IMR-90 (cell line): ENCODE data around the gene PLAGL1. TPM values are rescaled to one million over a fixed set of nuclear protein-coding genes. Genes with fewer than 3 reads are reported as not detected.

Source experiments
- ATAC-seq: fragments of 200-7000 bp; cut with Tn5 transposase; 2 replicates; pipeline ENCODE4 v1.9.1; 2020; ENCODE audit warnings: low read depth, mild to moderate bottlenecking, moderate library complexity
- BruUV-seq: library from RNA; stranded (reverse); fragments of 400-500 nt; replicated peaks from 2 replicates; lab custom pipeline; 2021; lab: Mats Ljungman, UMichigan
- CTCF ChIA-PET: fragments of 300-600 bp; formaldehyde crosslinking; extraction: SDS; loops from one replicate; lab custom pipeline; 2021; ENCODE audit warnings: antibody characterized with exemption; lab: Yijun Ruan, JAX
- POLR2A ChIA-PET: fragments of 300-600 bp; sonication (Branson Sonifier 250); formaldehyde crosslinking; loops from one replicate; lab custom pipeline; 2022; ENCODE audit warnings: antibody characterized with exemption; ENCODE audit not compliant: unreplicated experiment; lab: Charles Lee
- DNase-seq: peaks from one replicate; pipeline ENCODE4 v3.0.0; 2013
- H2AFZ ChIP-seq: replicated peaks from 2 replicates; pipeline ENCODE3; 2013; ENCODE audit warnings: low read length, mild to moderate bottlenecking; ENCODE audit not compliant: poor library complexity
- H2AK5ac ChIP-seq: 2 replicates; pipeline ENCODE4 v1.6.1; 2013; ENCODE audit warnings: low read depth, low read length, inconsistent platforms
- H2AK9ac ChIP-seq: replicated peaks from 2 replicates; pipeline ENCODE3; 2013; ENCODE audit warnings: mild to moderate bottlenecking, low read depth, low read length, moderate library complexity; ENCODE audit not compliant: poor library complexity
- H2BK120ac ChIP-seq: 2 replicates; pipeline ENCODE4 v1.6.1; 2013; ENCODE audit warnings: low read depth, low read length, inconsistent platforms
- H2BK15ac ChIP-seq: 3 replicates; pipeline ENCODE4 v1.6.1; 2013; ENCODE audit warnings: low read depth, low read length, inconsistent platforms
- H2BK20ac ChIP-seq: 2 replicates; pipeline ENCODE4 v1.6.1; 2013; ENCODE audit warnings: low read depth, mild to moderate bottlenecking, inconsistent platforms, low read length, moderate library complexity
- H2BK5ac ChIP-seq: 2 replicates; pipeline ENCODE4 v1.6.1; 2013; ENCODE audit warnings: mild to moderate bottlenecking, low read depth, low read length, inconsistent platforms; ENCODE audit not compliant: poor library complexity, severe bottlenecking
- H3K14ac ChIP-seq: replicated peaks from 2 replicates; pipeline ENCODE4 v1.6.1; 2013; ENCODE audit warnings: low read depth, low read length, inconsistent platforms
- H3K18ac ChIP-seq: 2 replicates; pipeline ENCODE4 v1.6.1; 2013; ENCODE audit warnings: low read depth, low read length, control low read depth
- H3K23ac ChIP-seq: 2 replicates; pipeline ENCODE4 v1.6.1; 2013; ENCODE audit warnings: low read depth, low read length, inconsistent platforms
- H3K27ac ChIP-seq: 2 replicates; pipeline ENCODE4 v1.5.1; 2013; ENCODE audit warnings: mild to moderate bottlenecking, control low read depth, low read length; ENCODE audit not compliant: insufficient read depth
- H3K27me3 ChIP-seq: 2 replicates; pipeline ENCODE4 v1.6.1; 2013; ENCODE audit warnings: low read length; ENCODE audit not compliant: control insufficient read depth, insufficient read depth
- H3K36me3 ChIP-seq: 2 replicates; pipeline ENCODE4 v1.6.1; 2013; ENCODE audit warnings: low read length, mixed read lengths; ENCODE audit not compliant: control insufficient read depth, insufficient read depth
- H3K4ac ChIP-seq: 2 replicates; pipeline ENCODE4 v1.6.1; 2013; ENCODE audit warnings: low read depth, low read length, inconsistent platforms
- H3K4me1 ChIP-seq: 2 replicates; pipeline ENCODE4 v1.6.1; 2013; ENCODE audit warnings: low read length, mixed read lengths; ENCODE audit not compliant: control insufficient read depth, insufficient read depth
- H3K4me2 ChIP-seq: 2 replicates; pipeline ENCODE4 v1.6.1; 2013; ENCODE audit warnings: low read depth, mild to moderate bottlenecking, control low read depth, low read length, moderate library complexity
- H3K4me3 ChIP-seq: 2 replicates; pipeline ENCODE4 v1.5.1; 2013; ENCODE audit warnings: low read depth, mild to moderate bottlenecking, control low read depth, low read length, moderate library complexity; ENCODE audit not compliant: insufficient read depth
- H3K56ac ChIP-seq: 2 replicates; pipeline ENCODE4 v1.6.1; 2013; ENCODE audit warnings: low read length, inconsistent platforms; ENCODE audit not compliant: insufficient read depth; ENCODE audit errors: extremely low read depth
- H3K79me1 ChIP-seq, 2 experiments: 2 replicates each; pipeline ENCODE4 v1.6.1; 2013; ENCODE audit warnings: low read length in 2 of 2, inconsistent platforms in 1 of 2, low read depth in 1 of 2
- H3K9ac ChIP-seq: 2 replicates; pipeline ENCODE4 v1.6.1; 2013; ENCODE audit warnings: low read depth, low read length, control low read depth
- H3K9me1 ChIP-seq: 2 replicates; pipeline ENCODE4 v1.6.1; 2013; ENCODE audit warnings: low read length, inconsistent platforms; ENCODE audit not compliant: insufficient read depth
- H3K9me3 ChIP-seq: 2 replicates; pipeline ENCODE4 v1.6.1; 2013; ENCODE audit warnings: low read length; ENCODE audit not compliant: control insufficient read depth, insufficient read depth
- H4K20me1 ChIP-seq: 2 replicates; pipeline ENCODE4 v1.6.1; 2013; ENCODE audit warnings: low read length, inconsistent platforms; ENCODE audit not compliant: insufficient read depth
- H4K5ac ChIP-seq: 2 replicates; pipeline ENCODE4 v1.6.1; 2013; ENCODE audit warnings: mild to moderate bottlenecking, low read depth, low read length, control low read depth
- H4K8ac ChIP-seq, 2 experiments: 2 replicates each; pipeline ENCODE4 v1.6.1; 2013; ENCODE audit warnings: low read depth in 2 of 2, low read length in 2 of 2, control low read depth in 1 of 2, inconsistent platforms in 1 of 2
- H4K91ac ChIP-seq: 2 replicates; pipeline ENCODE4 v1.6.1; 2013; ENCODE audit warnings: low read depth, low read length, inconsistent platforms; ENCODE audit not compliant: insufficient read depth
- BHLHE40 ChIP-seq: fragments of 150-350 bp; IDR thresholded peaks from 2 replicates; pipeline ENCODE4 v1.6.1; 2016; ENCODE audit warnings: mild to moderate bottlenecking, low read depth, low read length
- CEBPB ChIP-seq: IDR thresholded peaks from 2 replicates; pipeline ENCODE4 v1.6.1; 2012; ENCODE audit warnings: low read depth, low read length, improper control_type of control experiment
- CHD1 ChIP-seq: IDR thresholded peaks from 2 replicates; pipeline ENCODE4 v1.6.1; 2012; ENCODE audit warnings: low read depth, low read length, improper control_type of control experiment
- FOS ChIP-seq: fragments of 150-350 bp; IDR thresholded peaks from 2 replicates; pipeline ENCODE4 v1.6.1; 2016; ENCODE audit warnings: low read depth, low read length
- MAFK ChIP-seq: IDR thresholded peaks from 2 replicates; pipeline ENCODE4 v1.6.1; 2012; ENCODE audit warnings: low read depth, low read length, improper control_type of control experiment
- MAZ ChIP-seq: IDR thresholded peaks from 2 replicates; pipeline ENCODE4 v1.6.1; 2012; ENCODE audit warnings: low read depth, mild to moderate bottlenecking, low read length, improper control_type of control experiment, moderate library complexity, borderline replicate concordance
- MXI1 ChIP-seq: IDR thresholded peaks from 2 replicates; pipeline ENCODE4 v1.6.1; 2012; ENCODE audit warnings: low read depth, mild to moderate bottlenecking, low read length, moderate library complexity, borderline replicate concordance
- NFE2L2 ChIP-seq: fragments of 150-350 bp; IDR thresholded peaks from 2 replicates; pipeline ENCODE4 v1.6.1; 2016; ENCODE audit warnings: low read depth, mild to moderate bottlenecking, low read length
- POLR2A ChIP-seq: IDR thresholded peaks from 2 replicates; pipeline ENCODE4 v1.6.1; 2012; ENCODE audit warnings: mild to moderate bottlenecking, low read depth, low read length
- RAD21 ChIP-seq: IDR thresholded peaks from 2 replicates; pipeline ENCODE4 v1.6.1; 2012; ENCODE audit warnings: low read length, improper control_type of control experiment
- RCOR1 ChIP-seq: IDR thresholded peaks from 2 replicates; pipeline ENCODE4 v1.6.1; 2012; ENCODE audit warnings: mild to moderate bottlenecking, low read length, improper control_type of control experiment; ENCODE audit not compliant: insufficient replicate concordance
- RFX5 ChIP-seq: IDR thresholded peaks from 2 replicates; pipeline ENCODE4 v1.8.0; 2012; ENCODE audit warnings: low read depth, mild to moderate bottlenecking, low read length, moderate library complexity
- SMC3 ChIP-seq: fragments of 150-350 bp; IDR thresholded peaks from 2 replicates; pipeline ENCODE4 v1.6.1; 2016; ENCODE audit warnings: low read depth, mild to moderate bottlenecking, antibody characterized with exemption, low read length, moderate library complexity
- WGBS, 2 experiments: methylation state at CpG; one replicate each; pipeline versions ENCODE4 v1.1.5 to v1.1.7; 2013; ENCODE audit warnings: missing lambda C conversion rate in 2 of 2; ENCODE audit not compliant: insufficient read length in 1 of 2; ENCODE audit errors: extremely low coverage in 2 of 2; 5-methylcytosine and 5-hydroxymethylcytosine counted together
- dilution Hi-C: fragments of 300-500 bp; cut with HindIII; formaldehyde crosslinking; loops from one replicate; pipeline ENCODE4 v1.14.3; 2018; ENCODE audit warnings: low sequenced_read_pairs; ENCODE audit not compliant: unreplicated experiment
- in situ Hi-C: fragments of 300-500 bp; cut with MboI; formaldehyde crosslinking; loops from 3 replicates; pipeline ENCODE4 v1.14.3; 2019; ENCODE audit warnings: low sequenced_read_pairs, inconsistent platforms, mixed read lengths
- intact Hi-C: fragments of 100-400 bp; cut with micrococcal nuclease; formaldehyde crosslinking; loops from 2 replicates; pipeline ENCODE4 v1.10.0; 2022
- polyA plus RNA-seq, 3 experiments: library from polyadenylated mRNA; depleted of rRNA; stranded (reverse); fragments of >200 nt; gene quantifications; 2 replicates each; pipeline ENCODE4 v1.2.3, GENCODE V29; 2012; ENCODE audit warnings: low replicate concordance in 1 of 3
- total RNA-seq: library from RNA; depleted of rRNA; stranded (reverse); fragments of >200 nt; gene quantifications from 2 replicates; pipeline ENCODE4 v1.2.3, GENCODE V29; 2012
- TF ChIP-seq, protein P1 (sequence below): fragments of 150-350 bp; IDR thresholded peaks from 2 replicates; pipeline ENCODE4 v1.6.1; 2016; ENCODE audit warnings: low read depth, mild to moderate bottlenecking, low read length, moderate library complexity, borderline replicate concordance
- TF ChIP-seq, protein P2 (sequence below): conservative IDR thresholded peaks from 2 replicates; pipeline ENCODE4 v1.5.1; 2012; ENCODE audit warnings: mild to moderate bottlenecking, low read depth, low read length, improper control_type of control experiment
- TF ChIP-seq, protein P3 (sequence below): fragments of 150-350 bp; IDR thresholded peaks from 2 replicates; pipeline ENCODE4 v1.6.1; 2017; ENCODE audit warnings: mild to moderate bottlenecking, antibody characterized with exemption, low read length, low read depth

PLAGL1 gene
- total and polyA plus RNA-seq, 2 of the 4 experiments (the other 2 are of a cell fraction) = 23.3 to 73.8 TPM

DNA sequence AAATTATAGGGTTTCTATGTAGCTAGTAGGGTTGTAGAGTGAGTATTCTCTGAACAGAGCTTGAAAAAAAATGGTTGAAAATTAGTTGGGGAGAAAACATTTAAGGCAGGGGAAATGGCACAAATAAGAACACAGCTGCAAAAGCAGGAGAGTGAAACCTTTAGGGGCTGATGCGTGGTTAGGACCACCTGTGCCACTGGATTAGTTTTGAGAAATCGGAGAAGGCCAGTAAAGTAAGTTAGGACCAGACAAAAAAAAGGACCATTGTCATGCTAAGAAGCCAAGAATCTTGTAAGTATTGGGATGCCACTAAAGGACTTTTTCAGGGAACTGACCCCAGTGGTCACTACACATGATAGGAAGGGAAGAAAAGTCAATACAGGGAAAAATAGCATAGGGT, 9.4 kb downstream of the PLAGL1 start:
- H3K27me3 ChIP-seq = no peaks in the 10 kb centered on the region; the same call in 1 of the 2 replicates
- H3K4me3 ChIP-seq = no peak overlapping the region
- no peak overlapping the region for H3K14ac ChIP-seq
- H3K27ac ChIP-seq = no peak overlapping the region
- no peaks in the 10 kb centered on the region for H3K9me1 ChIP-seq
- no peak overlapping the region for H3K18ac ChIP-seq
- TF ChIP-seq, protein P1, sequence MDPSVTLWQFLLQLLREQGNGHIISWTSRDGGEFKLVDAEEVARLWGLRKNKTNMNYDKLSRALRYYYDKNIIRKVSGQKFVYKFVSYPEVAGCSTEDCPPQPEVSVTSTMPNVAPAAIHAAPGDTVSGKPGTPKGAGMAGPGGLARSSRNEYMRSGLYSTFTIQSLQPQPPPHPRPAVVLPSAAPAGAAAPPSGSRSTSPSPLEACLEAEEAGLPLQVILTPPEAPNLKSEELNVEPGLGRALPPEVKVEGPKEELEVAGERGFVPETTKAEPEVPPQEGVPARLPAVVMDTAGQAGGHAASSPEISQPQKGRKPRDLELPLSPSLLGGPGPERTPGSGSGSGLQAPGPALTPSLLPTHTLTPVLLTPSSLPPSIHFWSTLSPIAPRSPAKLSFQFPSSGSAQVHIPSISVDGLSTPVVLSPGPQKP = no peak
- TF ChIP-seq RAD21 (no peak), CEBPB (no peak), MXI1 (no peak), SMC3 (no peak), RFX5 (no peak), BHLHE40 (no peak), FOS (no peak), POLR2A (no peak), NFE2L2 (no peak), CHD1 (no peak), MAZ (no peak), MAFK (no peak), RCOR1 (no peak)
- TF ChIP-seq, protein P2, sequence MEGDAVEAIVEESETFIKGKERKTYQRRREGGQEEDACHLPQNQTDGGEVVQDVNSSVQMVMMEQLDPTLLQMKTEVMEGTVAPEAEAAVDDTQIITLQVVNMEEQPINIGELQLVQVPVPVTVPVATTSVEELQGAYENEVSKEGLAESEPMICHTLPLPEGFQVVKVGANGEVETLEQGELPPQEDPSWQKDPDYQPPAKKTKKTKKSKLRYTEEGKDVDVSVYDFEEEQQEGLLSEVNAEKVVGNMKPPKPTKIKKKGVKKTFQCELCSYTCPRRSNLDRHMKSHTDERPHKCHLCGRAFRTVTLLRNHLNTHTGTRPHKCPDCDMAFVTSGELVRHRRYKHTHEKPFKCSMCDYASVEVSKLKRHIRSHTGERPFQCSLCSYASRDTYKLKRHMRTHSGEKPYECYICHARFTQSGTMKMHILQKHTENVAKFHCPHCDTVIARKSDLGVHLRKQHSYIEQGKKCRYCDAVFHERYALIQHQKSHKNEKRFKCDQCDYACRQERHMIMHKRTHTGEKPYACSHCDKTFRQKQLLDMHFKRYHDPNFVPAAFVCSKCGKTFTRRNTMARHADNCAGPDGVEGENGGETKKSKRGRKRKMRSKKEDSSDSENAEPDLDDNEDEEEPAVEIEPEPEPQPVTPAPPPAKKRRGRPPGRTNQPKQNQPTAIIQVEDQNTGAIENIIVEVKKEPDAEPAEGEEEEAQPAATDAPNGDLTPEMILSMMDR = no peak
- TF ChIP-seq, protein P3, sequence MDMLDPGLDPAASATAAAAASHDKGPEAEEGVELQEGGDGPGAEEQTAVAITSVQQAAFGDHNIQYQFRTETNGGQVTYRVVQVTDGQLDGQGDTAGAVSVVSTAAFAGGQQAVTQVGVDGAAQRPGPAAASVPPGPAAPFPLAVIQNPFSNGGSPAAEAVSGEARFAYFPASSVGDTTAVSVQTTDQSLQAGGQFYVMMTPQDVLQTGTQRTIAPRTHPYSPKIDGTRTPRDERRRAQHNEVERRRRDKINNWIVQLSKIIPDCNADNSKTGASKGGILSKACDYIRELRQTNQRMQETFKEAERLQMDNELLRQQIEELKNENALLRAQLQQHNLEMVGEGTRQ = no peak
- H3K4me2 ChIP-seq = no peak overlapping the region
- no peak overlapping the region for H2AK5ac ChIP-seq
- H3K9me3 ChIP-seq = no peaks in the 10 kb centered on the region; the same call in 1 of the 2 replicates
- DNase-seq (no peak), ATAC-seq (no peak)
- H2AFZ ChIP-seq = no peak overlapping the region
- intact Hi-C loops = no loop called here
- ChIA-PET POLR2A (no interaction called here), CTCF (interaction anchor here (1.0 kb wide), 1 partner anchor 15 kb away, joined by 3 read pairs; no protein-coding TSS in a partner anchor)
- no peak overlapping the region for H4K91ac ChIP-seq
- H3K56ac ChIP-seq = no peak overlapping the region
- dilution Hi-C loops = no loop called here
- H2BK5ac ChIP-seq = no peak overlapping the region
- H3K23ac ChIP-seq = no peak overlapping the region
- no peak overlapping the region for H4K8ac ChIP-seq
- H3K79me1 ChIP-seq = peaks cover 0 to 4% of the 10 kb centered on the region in 2 experiments; a peak in 1 of 4 replicates
- H3K4me1 ChIP-seq = no peaks in the 10 kb centered on the region
- no peak overlapping the region for H2BK15ac ChIP-seq
- in situ Hi-C loops = no loop called here
- peaks cover 4% of the 10 kb centered on the region; the same call in 1 of the 2 replicates for H4K20me1 ChIP-seq
- no peak overlapping the region for H2AK9ac ChIP-seq
- WGBS, 2 experiments = 33% methylated on average over 1 of the region's 2 CpGs; no CpG with 5 or more reads in 1 of the 2 experiments
- no peaks in the 10 kb centered on the region for H3K36me3 ChIP-seq
- no peak overlapping the region for H3K9ac ChIP-seq
- no peak overlapping the region for H2BK20ac ChIP-seq
- no TSS peak for BruUV-seq
- H3K4ac ChIP-seq = no peak overlapping the region
- H4K5ac ChIP-seq = no peak overlapping the region
- no peak overlapping the region for H2BK120ac ChIP-seq
